Left lung (tissue), 10 donors: ENCODE data around the gene LHFPL3. TPM values are rescaled to one million over a fixed set of nuclear protein-coding genes. Genes with fewer than 3 reads are reported as not detected.

Experiments
- ATAC-seq: fragments of 200-7000 bp; cut with Tn5 transposase; one replicate; pipeline ENCODE4 v1.9.1; 2020; ENCODE audit warnings: moderate library complexity
- DNase-seq, 4 donors: peaks; one replicate each; pipeline ENCODE4 v3.0.0-alpha.2; 2013 to 2020
- H3K27ac ChIP-seq, 2 donors: fragments of 200-600 bp; sonication (generic) in 1 of 2; one replicate each; pipeline versions ENCODE4 v1.5.0 to v1.8.0; 2020 to 2021
- H3K27me3 ChIP-seq, 2 donors: fragments of 200-600 bp; sonication (generic) in 1 of 2; one replicate each; pipeline versions ENCODE4 v1.5.0 to v1.8.0; 2020 to 2021
- H3K36me3 ChIP-seq, 2 donors: fragments of 200-600 bp; sonication (generic) in 1 of 2; one replicate each; pipeline versions ENCODE4 v1.5.0 to v1.8.0; 2020 to 2021
- H3K4me1 ChIP-seq, 2 donors: fragments of 200-600 bp; one replicate each; pipeline ENCODE4 v1.8.0; 2021
- H3K4me3 ChIP-seq, 2 donors: fragments of 200-600 bp; sonication (generic) in 1 of 2; one replicate each; pipeline versions ENCODE4 v1.5.0 to v1.8.0; 2020 to 2021; ENCODE audit warnings: mild to moderate bottlenecking in 1 of 2
- H3K9me3 ChIP-seq, 2 donors: fragments of 200-600 bp; sonication (generic) in 1 of 2; one replicate each; pipeline versions ENCODE4 v1.5.0 to v1.8.0; 2020 to 2021
- CTCF ChIP-seq, 2 donors: fragments of 200-600 bp; sonication (generic) in 1 of 2; IDR thresholded peaks; one replicate each; pipeline versions ENCODE4 v1.5.0 to v1.8.0; 2021; ENCODE audit warnings: antibody characterized with exemption in 2 of 2
- intact Hi-C, 2 donors: fragments of 100-400 bp; cut with DNase I; formaldehyde crosslinking; loops; one replicate each; pipeline versions ENCODE4 v1.11.2 to v1.14.2; 2022
- polyA plus RNA-seq, 6 donors: library from polyadenylated mRNA; unstranded; fragments of 120-200 nt; gene quantifications; one replicate each; pipeline ENCODE4 v1.2.1, GENCODE V29; 2013; ENCODE audit not compliant: insufficient read length in 6 of 6
- total RNA-seq, 2 donors: library from RNA; stranded (reverse); fragmentation: NEBNext Ultra II Directional; extraction: Animal tissue kit (Norgen Biotek cat#: 25700); gene quantifications; one replicate each; pipeline ENCODE4 v1.2.1, GENCODE V29; 2021
- donor health status: DM: no; HTN: yes; CAD: no.
- donor health status: DM: no; HTN: no; CAD: no.

Gene LHFPL3
- total and polyA plus RNA-seq, 8 donors, result 1.0 to 3.7 (median 2.5) TPM; not detected in 2

DNA sequence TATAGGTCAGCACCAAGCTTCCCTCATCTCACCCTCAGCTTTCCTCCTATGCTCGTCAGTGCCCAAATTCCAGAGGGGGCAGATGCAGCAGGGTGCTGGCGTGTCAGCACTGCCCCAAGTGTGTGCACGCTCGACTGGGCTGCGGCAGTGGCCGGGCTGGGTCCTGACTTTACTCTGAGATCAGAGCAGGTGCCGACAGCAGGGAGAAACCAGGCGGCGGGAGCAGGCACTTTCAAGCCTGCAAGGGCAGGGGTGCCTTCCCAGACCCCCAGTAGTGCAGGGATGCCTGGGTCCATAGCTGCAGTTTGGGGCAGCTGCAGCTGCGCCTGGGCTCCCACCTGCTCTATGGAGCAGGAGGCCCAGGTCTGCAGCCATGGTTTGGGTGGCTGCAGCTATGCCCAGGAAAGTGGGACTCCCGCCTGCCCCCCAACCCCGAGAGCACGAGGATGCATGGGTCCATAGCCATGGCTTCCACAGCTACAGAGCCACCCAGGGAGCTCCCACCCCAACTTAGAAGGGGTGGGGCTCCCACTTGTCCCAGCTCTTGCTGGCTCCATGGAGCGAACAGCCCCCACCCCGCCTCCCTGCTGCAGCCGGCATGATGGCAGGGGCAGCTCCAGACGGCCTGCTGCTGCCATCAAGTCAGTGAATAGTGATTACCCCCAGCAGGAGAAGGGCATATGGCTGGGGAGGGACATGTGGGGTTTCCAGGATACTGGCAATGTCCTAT, 486.4 kb downstream of the LHFPL3 start:
- Histone ChIP-seq H3K36me3 (no peaks in the 10 kb centered on the region), H3K4me1 (no peaks in the 10 kb centered on the region), H3K27ac (no peak overlapping the region), H3K4me3 (no peak overlapping the region), H3K9me3 (no peaks in the 10 kb centered on the region), H3K27me3 (no peaks in the 10 kb centered on the region)
- ATAC-seq (no peak), DNase-seq (peak in 1 of 4 donors; percentile 63)
- intact Hi-C loops, result no loop called here
- no peak for TF ChIP-seq CTCF (IDR thresholded peaks at IDR 0.05)

DNA sequence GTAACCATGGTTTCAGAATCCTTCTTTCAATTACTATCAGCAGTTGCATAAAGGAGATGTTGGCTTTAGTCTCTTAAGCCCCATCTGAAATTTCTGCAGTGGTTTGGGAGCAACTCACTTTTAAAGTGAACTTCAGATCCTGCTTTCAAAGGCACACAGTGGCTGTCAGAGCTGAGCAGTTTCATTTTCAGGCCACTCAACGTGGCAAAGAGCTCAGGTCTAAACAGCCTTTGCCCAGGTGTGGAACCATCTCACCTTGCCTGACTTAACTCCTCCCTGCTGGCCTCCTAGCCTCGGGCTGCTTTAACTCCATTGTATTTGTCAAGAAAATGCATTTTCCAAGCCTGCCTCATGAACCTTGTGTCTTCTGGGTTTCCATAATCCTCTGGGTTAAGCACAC, 488.1 kb downstream of the LHFPL3 start:
- Histone ChIP-seq H3K27ac (no peak overlapping the region), H3K27me3 (no peaks in the 10 kb centered on the region), H3K36me3 (no peaks in the 10 kb centered on the region), H3K4me3 (no peak overlapping the region), H3K9me3 (no peaks in the 10 kb centered on the region), H3K4me1 (no peaks in the 10 kb centered on the region)
- DNase-seq (no peak), ATAC-seq (no peak)
- intact Hi-C loops, result no loop called here
- TF ChIP-seq CTCF (IDR thresholded peaks at IDR 0.05), result no peak

- ATAC-seq (no peak), DNase-seq (peak in 2 of 4 donors; percentile 8 to 28)
- Histone ChIP-seq H3K4me1 (no peaks in the 10 kb centered on the region), H3K27me3 (no peaks in the 10 kb centered on the region), H3K36me3 (no peaks in the 10 kb centered on the region), H3K4me3 (no peak overlapping the region), H3K9me3 (no peaks in the 10 kb centered on the region), H3K27ac (no peak overlapping the region)
- intact Hi-C loops, result no loop called here
- no peak for TF ChIP-seq CTCF (IDR thresholded peaks at IDR 0.05)
Observed at GRCh38 chr7:104818961-104819880, 490.8 kb downstream of the LHFPL3 start.

DNA sequence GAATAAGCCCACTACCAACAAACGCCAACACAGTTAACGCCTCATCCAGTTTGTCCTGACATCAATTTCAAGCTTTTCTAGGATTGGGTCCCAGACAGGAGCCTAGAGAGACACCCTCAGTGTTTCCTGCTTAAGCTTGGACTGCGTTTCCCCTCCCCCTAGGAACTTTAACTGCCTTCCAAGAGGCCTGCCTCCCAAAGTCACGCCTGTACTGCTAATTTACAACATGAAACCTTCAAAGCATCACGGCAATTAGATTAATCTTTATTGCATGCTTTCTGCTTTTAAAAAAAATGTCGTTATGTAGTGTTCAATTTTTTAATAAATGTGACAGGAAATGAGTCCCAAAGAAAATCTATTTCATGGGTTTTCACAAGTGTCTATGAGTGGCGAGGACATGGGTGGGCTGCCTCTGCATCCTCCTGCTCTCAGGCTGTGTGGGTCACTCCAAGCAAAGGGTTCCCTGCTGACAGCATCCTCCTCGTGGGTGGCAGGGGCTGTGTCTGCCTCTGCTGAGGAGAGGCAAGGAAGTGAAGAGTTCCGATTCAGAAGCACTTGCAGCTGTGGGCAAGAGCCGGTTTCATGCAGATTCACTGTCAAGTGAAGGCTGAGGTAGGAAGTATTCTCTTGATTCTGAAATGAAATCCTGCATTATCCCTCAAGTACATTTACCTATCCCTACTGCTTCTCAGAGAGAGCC, 492.6 kb downstream of the LHFPL3 start:
- DNase-seq (no peak), ATAC-seq (no peak)
- TF ChIP-seq CTCF (IDR thresholded peaks at IDR 0.05), result no peak
- Histone ChIP-seq H3K9me3 (no peaks in the 10 kb centered on the region), H3K27ac (no peak overlapping the region), H3K27me3 (no peaks in the 10 kb centered on the region), H3K36me3 (no peaks in the 10 kb centered on the region), H3K4me1 (no peaks in the 10 kb centered on the region), H3K4me3 (no peak overlapping the region)
- intact Hi-C loops, result no loop called here

DNA sequence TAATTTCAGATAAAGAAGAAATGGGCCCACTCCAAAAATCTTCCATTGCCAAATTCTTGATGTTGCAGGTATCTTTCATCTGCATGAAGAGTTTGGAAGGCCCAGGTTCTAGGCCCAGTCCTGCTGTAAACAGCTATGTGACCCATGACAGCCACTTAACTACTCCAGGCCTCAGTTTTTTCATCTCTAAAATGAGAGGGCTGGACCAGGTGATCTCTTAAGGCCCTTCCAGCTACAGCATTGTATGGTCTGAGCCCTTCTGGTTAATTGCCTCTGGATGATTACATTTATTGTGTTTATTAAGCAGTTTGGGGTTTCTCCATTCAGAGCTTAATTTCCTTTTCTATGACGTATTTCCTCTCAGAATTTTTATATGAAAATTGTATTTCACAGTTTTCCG, 494.8 kb downstream of the LHFPL3 start:
- no peak for ATAC-seq
- H3K4me1 ChIP-seq, result no peaks in the 10 kb centered on the region
- H3K27ac ChIP-seq, result no peak overlapping the region
- TF ChIP-seq CTCF (IDR thresholded peaks at IDR 0.05), result no peak
- no peak overlapping the region for H3K4me3 ChIP-seq
- H3K36me3 ChIP-seq, result no peaks in the 10 kb centered on the region
- no peak for DNase-seq
- intact Hi-C loops, result no loop called here
- H3K9me3 ChIP-seq, result no peaks in the 10 kb centered on the region
- H3K27me3 ChIP-seq, result no peaks in the 10 kb centered on the region
